AG09309 (cell line): ENCODE measurements around the gene CCNYL1.

Source experiments
- DNase-seq: peaks from one replicate; pipeline ENCODE4 v3.0.0-alpha.2; 2010; ENCODE audit warnings: low read depth
- H3K4me3 ChIP-seq: 2 replicates; pipeline ENCODE4 v1.5.1; 2011; ENCODE audit warnings: mild to moderate bottlenecking, low read depth, low read length, moderate library complexity; ENCODE audit not compliant: control insufficient read depth
- TF ChIP-seq, protein P1 (sequence below): IDR thresholded peaks from 2 replicates; pipeline ENCODE4 v1.5.1; 2011; ENCODE audit warnings: mild to moderate bottlenecking, low read depth, low read length, inconsistent platforms; ENCODE audit not compliant: insufficient read depth, control insufficient read depth; ENCODE audit errors: missing control alignments

Gene CCNYL1

DNA sequence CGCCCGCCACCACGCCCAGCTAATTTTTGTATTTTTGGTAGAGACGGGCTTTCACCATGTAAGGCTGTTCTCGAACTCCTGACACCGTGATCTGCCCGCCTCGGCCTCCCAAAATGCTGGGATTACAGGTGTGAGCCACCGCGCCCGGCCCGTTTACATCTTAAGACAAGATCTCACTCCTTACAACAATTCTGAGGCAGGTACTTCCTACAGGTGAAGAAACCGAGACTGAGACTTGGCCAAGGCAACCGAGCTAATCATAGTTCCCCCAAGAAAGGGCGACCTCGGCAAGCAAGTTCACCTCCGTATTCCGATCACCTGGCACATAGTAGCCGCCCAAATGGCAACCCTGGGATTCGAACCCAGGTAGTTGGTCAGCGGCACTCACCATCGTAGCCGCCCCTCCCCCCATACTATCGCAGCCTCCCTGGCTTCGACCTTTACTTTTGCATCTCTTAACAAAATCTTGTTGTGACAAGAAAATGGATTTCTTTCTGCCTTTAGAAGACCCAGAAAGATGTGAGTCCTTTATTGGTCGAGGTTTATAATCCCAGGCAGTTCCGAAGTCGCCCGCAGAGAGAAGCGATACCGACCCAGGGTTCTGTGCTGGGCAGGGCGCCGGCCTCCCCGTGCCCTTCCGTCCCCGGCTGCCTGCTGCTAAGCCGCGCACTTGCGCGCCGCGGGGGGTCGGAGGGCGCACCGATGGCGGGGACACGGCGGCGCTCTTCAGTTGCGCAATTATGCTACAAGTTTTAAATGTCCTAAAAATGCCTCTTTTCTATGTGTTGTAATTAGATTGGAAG, 59.4 kb downstream of the CCNYL1 start:
- no peak overlapping the region for H3K4me3 ChIP-seq
- DNase-seq, result no peak
- TF ChIP-seq, protein P1, sequence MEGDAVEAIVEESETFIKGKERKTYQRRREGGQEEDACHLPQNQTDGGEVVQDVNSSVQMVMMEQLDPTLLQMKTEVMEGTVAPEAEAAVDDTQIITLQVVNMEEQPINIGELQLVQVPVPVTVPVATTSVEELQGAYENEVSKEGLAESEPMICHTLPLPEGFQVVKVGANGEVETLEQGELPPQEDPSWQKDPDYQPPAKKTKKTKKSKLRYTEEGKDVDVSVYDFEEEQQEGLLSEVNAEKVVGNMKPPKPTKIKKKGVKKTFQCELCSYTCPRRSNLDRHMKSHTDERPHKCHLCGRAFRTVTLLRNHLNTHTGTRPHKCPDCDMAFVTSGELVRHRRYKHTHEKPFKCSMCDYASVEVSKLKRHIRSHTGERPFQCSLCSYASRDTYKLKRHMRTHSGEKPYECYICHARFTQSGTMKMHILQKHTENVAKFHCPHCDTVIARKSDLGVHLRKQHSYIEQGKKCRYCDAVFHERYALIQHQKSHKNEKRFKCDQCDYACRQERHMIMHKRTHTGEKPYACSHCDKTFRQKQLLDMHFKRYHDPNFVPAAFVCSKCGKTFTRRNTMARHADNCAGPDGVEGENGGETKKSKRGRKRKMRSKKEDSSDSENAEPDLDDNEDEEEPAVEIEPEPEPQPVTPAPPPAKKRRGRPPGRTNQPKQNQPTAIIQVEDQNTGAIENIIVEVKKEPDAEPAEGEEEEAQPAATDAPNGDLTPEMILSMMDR, result no peak

DNA sequence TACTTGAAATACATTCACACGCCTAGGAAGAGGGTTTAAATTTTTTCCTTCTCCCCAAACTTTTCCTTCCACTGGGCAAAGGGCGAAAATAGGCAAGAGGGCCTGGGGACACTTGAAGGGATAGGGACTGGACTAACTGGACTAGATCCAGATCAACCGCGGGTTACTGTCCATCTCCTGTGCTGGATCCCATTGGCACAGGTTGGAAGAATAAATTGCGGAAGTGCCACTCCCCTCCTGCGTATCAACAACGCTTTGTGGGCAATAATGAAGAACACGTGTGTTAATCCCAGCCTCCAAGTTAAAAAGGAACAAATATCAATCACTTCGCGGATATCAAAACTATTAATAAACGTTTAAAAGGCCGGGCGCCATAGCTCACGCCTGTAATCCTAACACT, 60.0 kb downstream of the CCNYL1 start:
- no peak for DNase-seq
- no peak overlapping the region for H3K4me3 ChIP-seq
- TF ChIP-seq, protein P1, result no peak

DNA sequence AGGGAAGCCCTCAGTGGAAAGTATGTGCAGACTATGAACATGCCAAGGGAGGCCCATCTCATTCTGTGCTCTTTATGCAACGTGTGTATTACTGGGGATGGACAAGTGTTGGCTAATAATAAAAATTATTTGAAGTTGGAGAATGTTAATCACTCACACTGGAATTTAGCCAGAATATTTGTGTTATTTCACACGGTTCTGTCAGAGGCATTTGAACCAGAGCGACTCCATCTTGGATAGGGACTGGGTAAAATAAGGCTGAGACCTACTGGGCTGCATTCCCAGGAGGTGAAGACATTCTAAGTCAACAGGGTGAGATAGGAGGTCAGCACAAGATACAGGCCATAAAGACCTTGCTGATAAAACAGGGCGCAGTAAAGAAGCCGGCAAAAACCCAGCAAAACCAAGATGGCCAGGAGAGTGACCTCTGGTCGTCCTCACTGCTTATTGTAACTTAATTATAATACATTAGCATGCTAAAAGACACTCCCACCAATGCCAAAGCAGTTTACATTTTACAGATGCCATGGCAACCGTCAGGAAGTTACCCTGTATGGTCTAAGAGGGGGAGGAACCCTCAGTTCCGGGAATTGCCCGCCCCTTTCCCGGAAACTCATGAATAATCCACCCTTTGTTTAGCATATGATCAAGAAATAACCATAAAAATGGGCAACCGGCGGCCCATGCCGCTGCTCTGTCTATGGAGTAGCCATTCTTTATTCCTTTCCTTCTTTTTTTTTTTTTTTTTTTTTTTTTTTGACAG, 60.8 kb downstream of the CCNYL1 start:
- H3K4me3 ChIP-seq, result no peak overlapping the region
- TF ChIP-seq, protein P1, result no peak
- DNase-seq, result no peak

DNA sequence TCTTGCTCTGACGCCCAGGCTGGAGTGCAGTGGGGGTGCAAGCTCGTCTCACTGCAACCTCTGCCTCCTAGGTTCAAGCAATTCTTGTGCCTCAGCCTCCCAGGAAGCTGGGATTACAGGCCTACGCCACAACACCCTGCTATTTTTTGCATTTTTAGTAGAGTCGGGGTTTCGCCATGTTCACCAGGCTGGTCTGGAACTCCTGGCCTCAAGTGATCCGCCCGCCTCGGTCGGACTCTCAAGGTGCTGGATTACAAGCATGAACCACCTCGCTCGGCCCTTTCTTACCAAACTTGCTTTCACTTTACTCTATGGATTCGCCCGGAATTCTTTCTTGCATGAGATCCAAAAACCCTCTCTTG, 61.4 kb downstream of the CCNYL1 start:
- TF ChIP-seq, protein P1, result no peak
- H3K4me3 ChIP-seq, result no peak overlapping the region
- DNase-seq, result no peak

DNA sequence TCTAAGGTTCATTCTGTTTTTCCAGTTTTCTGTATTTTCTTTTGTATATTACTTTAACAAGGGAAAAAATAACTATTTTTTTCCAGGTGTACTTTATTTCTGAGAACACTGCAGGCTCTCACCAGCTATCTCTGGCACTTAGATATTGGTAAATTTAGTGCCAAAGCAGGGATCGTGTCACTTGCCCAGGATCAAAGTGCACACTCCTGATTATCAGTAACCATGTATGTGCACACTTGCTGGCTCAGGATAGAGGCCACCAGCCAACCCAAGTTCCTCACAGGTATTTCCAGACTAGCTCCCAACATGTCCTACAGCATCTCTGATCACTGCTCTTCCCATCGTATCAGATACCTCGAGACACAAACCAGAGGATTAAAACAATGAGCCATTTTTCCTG, 64.0 kb downstream of the CCNYL1 start:
- no peak for DNase-seq

DNA sequence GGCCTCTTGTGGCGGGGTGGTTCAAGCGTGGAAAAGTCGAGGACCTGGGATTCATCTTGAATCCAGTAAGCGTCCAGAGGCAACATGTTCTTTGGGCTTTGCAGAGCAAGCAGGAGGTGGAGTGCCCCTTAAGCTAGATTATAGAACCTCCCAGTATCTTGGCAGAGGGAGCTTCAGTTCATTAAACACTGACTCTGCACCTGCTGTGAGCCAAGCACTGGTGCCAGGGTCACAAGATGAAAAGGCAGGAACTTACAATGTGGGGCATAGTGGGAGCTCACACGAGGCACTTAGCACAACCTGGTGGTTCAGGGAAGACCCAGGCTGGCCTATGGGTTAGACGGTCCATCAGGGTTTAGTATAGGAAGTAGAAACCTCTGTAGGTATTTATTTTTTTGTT, 65.7 kb downstream of the CCNYL1 start:
- no peak for DNase-seq
- TF ChIP-seq, protein P1, result no peak
- H3K4me3 ChIP-seq, result no peak overlapping the region

More for the DNA sequence above, 64.0 kb downstream of the CCNYL1 start:
- TF ChIP-seq, protein P1, result no peak
- no peak overlapping the region for H3K4me3 ChIP-seq
